Measurements from ENCODE around the gene KLHL8. TPM values are rescaled to one million over a fixed set of nuclear protein-coding genes. Genes with fewer than 3 reads are reported as not detected.

Gene KLHL8
- total RNA-seq (ENCODE audit: low replicate concordance) = 10.1 and 62.4 TPM in 2 replicates

GRCh38 chr4:87220094-87220822 lies at the start of gene KLHL8:
TSS of gene KLHL8 (minus strand) at chr4:87220618. CDS start at chr4:87195539, 25,079 bp downstream.
- no peak for TF ChIP-seq CTCF (IDR thresholded peaks at IDR 0.05; ENCODE audit: insufficient read depth, low read length)

GRCh38 chr4:87270144-87270543 lies 49.7 kb upstream of the KLHL8 start:
- peak; percentile 72 for TF ChIP-seq CTCF (IDR thresholded peaks at IDR 0.05; ENCODE audit: insufficient read depth, low read length)

More at GRCh38 chr4:87220094-87220822, at the start of gene KLHL8:
- H3K4me3 ChIP-seq (ENCODE audit: low read depth, low read length) = peak within 1 kb of the TSS; percentile 95
- peak; percentile 71 for DNase-seq (ENCODE audit: low read depth)

GRCh38 chr4:87268411-87268810 lies 48.0 kb upstream of the KLHL8 start:
- no peak for TF ChIP-seq CTCF (IDR thresholded peaks at IDR 0.05; ENCODE audit: insufficient read depth, low read length)
- H3K4me3 ChIP-seq (ENCODE audit: low read depth, low read length) = no peak overlapping the region
- no peak for DNase-seq (ENCODE audit: low read depth)

More at GRCh38 chr4:87270144-87270543, 49.7 kb upstream of the KLHL8 start:
- peak; percentile 71 for DNase-seq (ENCODE audit: low read depth)
- H3K4me3 ChIP-seq (ENCODE audit: low read depth, low read length) = no peak overlapping the region

GRCh38 chr4:87266986-87267385 lies 46.6 kb upstream of the KLHL8 start:
- no peak for DNase-seq (ENCODE audit: low read depth)
- H3K4me3 ChIP-seq (ENCODE audit: low read depth, low read length) = no peak overlapping the region
- TF ChIP-seq CTCF (IDR thresholded peaks at IDR 0.05; ENCODE audit: insufficient read depth, low read length) = no peak

- no peak for TF ChIP-seq CTCF (IDR thresholded peaks at IDR 0.05; ENCODE audit: insufficient read depth, low read length)
- no peak for DNase-seq (ENCODE audit: low read depth)
- H3K4me3 ChIP-seq (ENCODE audit: low read depth, low read length) = no peak overlapping the region
Observed at GRCh38 chr4:87262886-87263285, 42.5 kb upstream of the KLHL8 start.

- DNase-seq (ENCODE audit: low read depth) = no peak
- H3K4me3 ChIP-seq (ENCODE audit: low read depth, low read length) = no peak overlapping the region
Observed at GRCh38 chr4:87260477-87260876, 40.1 kb upstream of the KLHL8 start.

More at GRCh38 chr4:87260477-87260876, 40.1 kb upstream of the KLHL8 start:
- no peak for TF ChIP-seq CTCF (IDR thresholded peaks at IDR 0.05; ENCODE audit: insufficient read depth, low read length)
